Glutamatergic neuron (in vitro differentiated cells): Measurements from ENCODE around the gene TOM1L2. TPM values are rescaled to one million over a fixed set of nuclear protein-coding genes. Genes with fewer than 3 reads are reported as not detected.

Experiments
- DNase-seq: peaks from one replicate; pipeline ENCODE4 v3.0.0; 2022
- H3K27ac Mint-ChIP-seq: one replicate; pipeline ENCODE4 v1.8.0; 2020; ENCODE audit warnings: mild to moderate bottlenecking, mixed read lengths, inconsistent platforms; ENCODE audit not compliant: unreplicated experiment
- H3K27me3 Mint-ChIP-seq: one replicate; pipeline ENCODE4 v1.8.0; 2020; ENCODE audit warnings: mild to moderate bottlenecking, moderate library complexity, mixed read lengths, inconsistent platforms; ENCODE audit not compliant: unreplicated experiment
- H3K36me3 Mint-ChIP-seq: one replicate; pipeline ENCODE4 v1.8.0; 2020; ENCODE audit warnings: mild to moderate bottlenecking, mixed read lengths, inconsistent platforms; ENCODE audit not compliant: unreplicated experiment
- H3K4me1 Mint-ChIP-seq: one replicate; pipeline ENCODE4 v1.8.0; 2020; ENCODE audit warnings: mild to moderate bottlenecking, low read depth, mixed read lengths, inconsistent platforms; ENCODE audit not compliant: unreplicated experiment
- H3K4me3 Mint-ChIP-seq: one replicate; pipeline ENCODE4 v1.8.0; 2020; ENCODE audit warnings: mild to moderate bottlenecking, mixed read lengths, inconsistent platforms; ENCODE audit not compliant: unreplicated experiment
- H3K9me3 Mint-ChIP-seq: one replicate; pipeline ENCODE4 v1.8.0; 2020; ENCODE audit warnings: mild to moderate bottlenecking, moderate library complexity, mixed read lengths, inconsistent platforms; ENCODE audit not compliant: unreplicated experiment
- CTCF ChIP-seq: fragments of 200-600 bp; sonication (generic); IDR thresholded peaks from one replicate; pipeline ENCODE4 v1.5.0; 2021; ENCODE audit not compliant: partially characterized antibody, unreplicated experiment
- total RNA-seq: library from RNA; stranded (reverse); fragmentation: NEBNext Ultra II Directional; extraction: Animal tissue kit (Norgen Biotek cat#: 25700); gene quantifications from one replicate; pipeline ENCODE4 v1.2.1, GENCODE V29; 2021; ENCODE audit not compliant: unreplicated experiment

Gene TOM1L2
- total RNA-seq, 1 donor from 2014 or later, result 62.8 TPM

GRCh38 chr17:17841601-17842025, 130.6 kb downstream of the TOM1L2 start:
- H3K4me3 Mint-ChIP-seq, result no peak overlapping the region
- peaks cover 14% of the 10 kb centered on the region for H3K27me3 Mint-ChIP-seq
- no peaks in the 10 kb centered on the region for H3K36me3 Mint-ChIP-seq
- TF ChIP-seq CTCF, result no peak
- H3K9me3 Mint-ChIP-seq, result peaks cover 18% of the 10 kb centered on the region
- peaks cover 31% of the 10 kb centered on the region for H3K4me1 Mint-ChIP-seq
- H3K27ac Mint-ChIP-seq, result no peak overlapping the region
- DNase-seq, result no peak

- Mint-ChIP-seq H3K27me3 (peaks cover 15% of the 10 kb centered on the region), H3K9me3 (peaks cover 20% of the 10 kb centered on the region), H3K36me3 (no peaks in the 10 kb centered on the region), H3K27ac (peak overlapping the region; percentile 67), H3K4me3 (peak overlapping the region; percentile 55), H3K4me1 (peaks cover 32% of the 10 kb centered on the region)
- DNase-seq, result peak; percentile 44
- TF ChIP-seq CTCF, result no peak
Observed at GRCh38 chr17:17840751-17841591, 131.2 kb downstream of the TOM1L2 start.

GRCh38 chr17:17839791-17840707, 132.2 kb downstream of the TOM1L2 start:
- peak; percentile 85 for DNase-seq
- no peak for TF ChIP-seq CTCF
- no peaks in the 10 kb centered on the region for H3K36me3 Mint-ChIP-seq
- H3K4me3 Mint-ChIP-seq, result no peak overlapping the region
- peaks cover 23% of the 10 kb centered on the region for H3K9me3 Mint-ChIP-seq
- H3K4me1 Mint-ChIP-seq, result peaks cover 36% of the 10 kb centered on the region
- H3K27ac Mint-ChIP-seq, result no peak overlapping the region
- peaks cover 19% of the 10 kb centered on the region for H3K27me3 Mint-ChIP-seq

GRCh38 chr17:17837966-17838962, 133.9 kb downstream of the TOM1L2 start:
- peak; percentile 55 for DNase-seq
- H3K4me1 Mint-ChIP-seq, result peaks cover 39% of the 10 kb centered on the region
- TF ChIP-seq CTCF, result no peak
- H3K4me3 Mint-ChIP-seq, result peak overlapping the region; percentile 89
- H3K36me3 Mint-ChIP-seq, result no peaks in the 10 kb centered on the region
- peak overlapping the region; percentile 99 for H3K27ac Mint-ChIP-seq
- H3K9me3 Mint-ChIP-seq, result peaks cover 21% of the 10 kb centered on the region
- peaks cover 14% of the 10 kb centered on the region for H3K27me3 Mint-ChIP-seq
